H1 (cell line): Measurements from ENCODE around the gene PEX26.

ENCODE experiments used
- ASH2L ChIP-seq: fragments of 200-600, 300-600 bp; sonication (generic); IDR thresholded peaks from one replicate; pipeline ENCODE4 v1.7.1; 2017; ENCODE audit warnings: low read length
- BCL11A ChIP-seq, 2 experiments: IDR thresholded peaks; one replicate each; pipeline ENCODE4 v1.6.1; 2011; ENCODE audit warnings: low read depth in 2 of 2, low read length in 2 of 2, mild to moderate bottlenecking in 2 of 2
- BRCA1 ChIP-seq: IDR thresholded peaks from 2 replicates; pipeline ENCODE4 v1.6.1; 2012; ENCODE audit warnings: low read depth, low read length, improper control_type of control experiment
- CBX8 ChIP-seq: fragments of 300-800, 300-1000 bp; sonication (generic); IDR thresholded peaks from 2 replicates; pipeline ENCODE4 v1.7.1; 2016; ENCODE audit warnings: low read depth, low read length, borderline replicate concordance
- EP300 ChIP-seq, 2 experiments: IDR thresholded peaks; 1 replicate in 1 of 2; 2 replicates in 1 of 2; pipeline ENCODE4 v1.6.1; 2011 to 2012; ENCODE audit warnings: low read depth in 2 of 2, low read length in 2 of 2, mild to moderate bottlenecking in 2 of 2, borderline replicate concordance in 1 of 2, inconsistent platforms in 1 of 2, moderate library complexity in 1 of 2
- EZH2 ChIP-seq: fragments of 200-600 bp; sonication (generic); IDR thresholded peaks from 2 replicates; pipeline ENCODE4 v1.7.1; 2012; ENCODE audit warnings: low read depth, mild to moderate bottlenecking, moderate library complexity, low read length, inconsistent platforms; ENCODE audit not compliant: severe bottlenecking
- KDM1A ChIP-seq: fragments of 200-600, 300-600 bp; sonication (generic); IDR thresholded peaks from 2 replicates; pipeline ENCODE4 v1.7.1; 2016; ENCODE audit warnings: mild to moderate bottlenecking, low read length, borderline replicate concordance
- POLR2A ChIP-seq, 2 experiments: IDR thresholded peaks; 1 replicate in 1 of 2; 2 replicates in 1 of 2; pipeline ENCODE4 v1.6.1; 2011; ENCODE audit warnings: low read depth in 2 of 2, low read length in 2 of 2, mild to moderate bottlenecking in 2 of 2; ENCODE audit errors: control extremely low read depth in 1 of 2
- POLR2AphosphoS5 ChIP-seq: IDR thresholded peaks from 2 replicates; pipeline ENCODE4 v1.6.1; 2011; ENCODE audit warnings: low read depth, low read length
- RBBP5 ChIP-seq: IDR thresholded peaks from 2 replicates; pipeline ENCODE4 v1.7.1; 2012; ENCODE audit warnings: low read depth, mild to moderate bottlenecking, inconsistent platforms, low read length, moderate library complexity, borderline replicate concordance
- TEAD4 ChIP-seq: IDR thresholded peaks from 2 replicates; pipeline ENCODE4 v1.6.1; 2012; ENCODE audit warnings: low read depth, low read length, inconsistent platforms, mixed read lengths
- ZNF274 ChIP-seq: IDR thresholded peaks from 2 replicates; pipeline ENCODE4 v1.7.0; 2012; ENCODE audit warnings: low read length, borderline replicate concordance; ENCODE audit errors: extremely low read depth
- TF ChIP-seq, protein P1 (sequence below): IDR thresholded peaks from 2 replicates; pipeline ENCODE4 v1.6.1; 2011; ENCODE audit warnings: low read length, improper control_type of control experiment
- TF ChIP-seq, protein P2 (sequence below), 3 experiments: IDR thresholded peaks; 1 replicate in 2 of 3; 2 replicates in 1 of 3; pipeline versions ENCODE4 v1.5.1 to v1.6.1; 2011; ENCODE audit warnings: low read length in 3 of 3, mild to moderate bottlenecking in 3 of 3, inconsistent platforms in 2 of 3, low read depth in 1 of 3, moderate library complexity in 1 of 3; ENCODE audit not compliant: insufficient read depth in 1 of 3; ENCODE audit errors: control extremely low read depth in 1 of 3

DNA sequence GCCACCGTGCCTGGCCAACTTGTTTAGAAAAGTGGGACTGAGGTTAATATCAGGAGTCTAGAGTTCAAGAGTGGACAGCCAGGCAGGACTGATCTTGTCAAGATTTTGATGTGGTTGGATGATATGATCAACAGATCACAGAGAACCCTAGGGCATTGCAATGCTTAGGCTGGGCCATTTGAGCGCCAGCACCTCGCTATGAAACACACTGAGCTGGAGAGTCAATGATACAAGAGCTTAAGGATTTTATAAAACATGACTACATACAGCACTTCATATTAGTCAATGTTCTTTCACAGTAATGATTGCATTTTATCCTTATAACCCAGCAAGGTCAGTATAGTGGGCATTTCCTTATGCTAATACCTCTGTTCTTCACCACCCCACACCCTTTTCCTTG is 15.4 kb upstream of the PEX26 start:
- TF ChIP-seq BCL11A (IDR thresholded peaks at IDR 0.05; ENCODE audit: low read depth in 2 of 2, low read length in 2 of 2) (no peak), POLR2A (IDR thresholded peaks at IDR 0.05; ENCODE audit: control extremely low read depth in 1 of 2, low read depth in 2 of 2, low read length in 2 of 2) (no peak), BRCA1 (no peak), CBX8 (no peak), ASH2L (no peak), ZNF274 (no peak), RBBP5 (no peak), EZH2 (no peak), POLR2AphosphoS5 (no peak), EP300 (IDR thresholded peaks at IDR 0.05; ENCODE audit: borderline replicate concordance in 1 of 2, low read depth in 2 of 2, low read length in 2 of 2) (no peak), TEAD4 (no peak), KDM1A (no peak)
- TF ChIP-seq, protein P1, sequence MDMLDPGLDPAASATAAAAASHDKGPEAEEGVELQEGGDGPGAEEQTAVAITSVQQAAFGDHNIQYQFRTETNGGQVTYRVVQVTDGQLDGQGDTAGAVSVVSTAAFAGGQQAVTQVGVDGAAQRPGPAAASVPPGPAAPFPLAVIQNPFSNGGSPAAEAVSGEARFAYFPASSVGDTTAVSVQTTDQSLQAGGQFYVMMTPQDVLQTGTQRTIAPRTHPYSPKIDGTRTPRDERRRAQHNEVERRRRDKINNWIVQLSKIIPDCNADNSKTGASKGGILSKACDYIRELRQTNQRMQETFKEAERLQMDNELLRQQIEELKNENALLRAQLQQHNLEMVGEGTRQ = no peak
- TF ChIP-seq, protein P2, sequence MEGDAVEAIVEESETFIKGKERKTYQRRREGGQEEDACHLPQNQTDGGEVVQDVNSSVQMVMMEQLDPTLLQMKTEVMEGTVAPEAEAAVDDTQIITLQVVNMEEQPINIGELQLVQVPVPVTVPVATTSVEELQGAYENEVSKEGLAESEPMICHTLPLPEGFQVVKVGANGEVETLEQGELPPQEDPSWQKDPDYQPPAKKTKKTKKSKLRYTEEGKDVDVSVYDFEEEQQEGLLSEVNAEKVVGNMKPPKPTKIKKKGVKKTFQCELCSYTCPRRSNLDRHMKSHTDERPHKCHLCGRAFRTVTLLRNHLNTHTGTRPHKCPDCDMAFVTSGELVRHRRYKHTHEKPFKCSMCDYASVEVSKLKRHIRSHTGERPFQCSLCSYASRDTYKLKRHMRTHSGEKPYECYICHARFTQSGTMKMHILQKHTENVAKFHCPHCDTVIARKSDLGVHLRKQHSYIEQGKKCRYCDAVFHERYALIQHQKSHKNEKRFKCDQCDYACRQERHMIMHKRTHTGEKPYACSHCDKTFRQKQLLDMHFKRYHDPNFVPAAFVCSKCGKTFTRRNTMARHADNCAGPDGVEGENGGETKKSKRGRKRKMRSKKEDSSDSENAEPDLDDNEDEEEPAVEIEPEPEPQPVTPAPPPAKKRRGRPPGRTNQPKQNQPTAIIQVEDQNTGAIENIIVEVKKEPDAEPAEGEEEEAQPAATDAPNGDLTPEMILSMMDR (IDR thresholded peaks at IDR 0.05; ENCODE audit: control extremely low read depth in 1 of 3, insufficient read depth in 1 of 3, low read depth in 1 of 3, low read length in 3 of 3) = no peak
